HS-5 (cell line): ENCODE data around the gene SUN3.

Experiments
- DNase-seq: peaks from one replicate; pipeline ENCODE4 v3.0.0-alpha.2; 2012; ENCODE audit warnings: low read depth

SUN3 gene

GRCh38 chr7:48028938-48029337, at the start of gene SUN3:
TSS of gene SUN3 (minus strand) at chr7:48029107. CDS start at chr7:48028938, 169 bp downstream.
- DNase-seq = no peak

GRCh38 chr7:48078470-48078869, 49.6 kb upstream of the SUN3 start:
- no peak for DNase-seq

- DNase-seq = no peak
Observed at GRCh38 chr7:48077423-48077822, 48.5 kb upstream of the SUN3 start.

GRCh38 chr7:48074204-48074654, 45.3 kb upstream of the SUN3 start:
- no peak for DNase-seq

GRCh38 chr7:48067475-48067874, 38.6 kb upstream of the SUN3 start:
- no peak for DNase-seq

GRCh38 chr7:48063985-48064384, 35.1 kb upstream of the SUN3 start:
- DNase-seq = no peak

GRCh38 chr7:48059706-48060105, 30.8 kb upstream of the SUN3 start:
- DNase-seq = no peak

GRCh38 chr7:48058990-48059389, 30.1 kb upstream of the SUN3 start:
- DNase-seq = no peak

GRCh38 chr7:48053736-48054135, 24.8 kb upstream of the SUN3 start:
- DNase-seq = no peak

- DNase-seq = peak; percentile 64
Observed at GRCh38 chr7:48052748-48053147, 23.8 kb upstream of the SUN3 start.

- DNase-seq = no peak
Observed at GRCh38 chr7:48049850-48050249, 20.9 kb upstream of the SUN3 start.

GRCh38 chr7:48048113-48048512, 19.2 kb upstream of the SUN3 start:
- peak; percentile 26 for DNase-seq

- no peak for DNase-seq
Observed at GRCh38 chr7:48046458-48046857, 17.6 kb upstream of the SUN3 start.

GRCh38 chr7:48045195-48045765, 16.4 kb upstream of the SUN3 start:
- DNase-seq = no peak

- no peak for DNase-seq
Observed at GRCh38 chr7:48042636-48043035, 13.7 kb upstream of the SUN3 start.

GRCh38 chr7:48042216-48042615, 13.3 kb upstream of the SUN3 start:
- peak; percentile 32 for DNase-seq

GRCh38 chr7:48041653-48041970, 12.7 kb upstream of the SUN3 start:
- DNase-seq = peak; percentile 54

- DNase-seq = no peak
Observed at GRCh38 chr7:48040944-48041652, 12.2 kb upstream of the SUN3 start.

- no peak for DNase-seq
Observed at GRCh38 chr7:48038815-48039506, 10.1 kb upstream of the SUN3 start.

GRCh38 chr7:48035967-48036478, 7.1 kb upstream of the SUN3 start:
- no peak for DNase-seq

- peak; percentile 46 for DNase-seq
Observed at GRCh38 chr7:48035301-48035966, 6.5 kb upstream of the SUN3 start, which contains the start of gene C7orf57. TSS of gene C7orf57 (plus strand) at chr7:48035543. CDS start at chr7:48036309, 766 bp downstream.

GRCh38 chr7:48033922-48034321, 5.0 kb upstream of the SUN3 start:
- DNase-seq = no peak

GRCh38 chr7:48031111-48031510, 2.2 kb upstream of the SUN3 start:
- no peak for DNase-seq
